AG09319 (cell line): ENCODE results near the gene RNF213.

ENCODE experiments used
- DNase-seq: peaks from one replicate; pipeline ENCODE4 v3.0.0-alpha.2; 2010; ENCODE audit warnings: low read depth; ENCODE audit errors: extremely low read depth
- TF ChIP-seq, protein P1 (sequence below): IDR thresholded peaks from 2 replicates; pipeline ENCODE4 v1.5.1; 2011; ENCODE audit warnings: low read depth, mild to moderate bottlenecking, inconsistent platforms, low read length, moderate library complexity

Gene RNF213

DNA sequence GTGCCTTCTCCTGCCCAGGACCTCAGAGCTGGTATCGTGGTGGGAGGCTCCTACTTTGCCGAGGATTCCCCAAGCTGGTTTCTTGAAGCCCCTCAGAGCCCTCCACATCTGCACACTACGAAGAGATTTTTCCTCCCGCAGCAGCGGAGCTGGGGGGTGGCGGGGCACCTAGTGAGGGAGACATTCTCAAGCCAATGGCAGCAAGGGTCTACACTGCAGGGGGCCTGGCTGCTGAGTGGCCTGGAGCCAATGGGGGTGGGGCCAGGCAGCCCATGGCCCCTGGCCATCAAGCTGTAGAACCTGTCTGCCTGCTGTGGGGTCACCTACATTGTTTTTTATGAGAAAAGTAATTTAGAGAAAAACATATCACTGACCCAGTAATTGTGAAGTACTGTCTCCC lies 35.4 kb upstream of the RNF213 start:
- DNase-seq = no peak
- TF ChIP-seq, protein P1, sequence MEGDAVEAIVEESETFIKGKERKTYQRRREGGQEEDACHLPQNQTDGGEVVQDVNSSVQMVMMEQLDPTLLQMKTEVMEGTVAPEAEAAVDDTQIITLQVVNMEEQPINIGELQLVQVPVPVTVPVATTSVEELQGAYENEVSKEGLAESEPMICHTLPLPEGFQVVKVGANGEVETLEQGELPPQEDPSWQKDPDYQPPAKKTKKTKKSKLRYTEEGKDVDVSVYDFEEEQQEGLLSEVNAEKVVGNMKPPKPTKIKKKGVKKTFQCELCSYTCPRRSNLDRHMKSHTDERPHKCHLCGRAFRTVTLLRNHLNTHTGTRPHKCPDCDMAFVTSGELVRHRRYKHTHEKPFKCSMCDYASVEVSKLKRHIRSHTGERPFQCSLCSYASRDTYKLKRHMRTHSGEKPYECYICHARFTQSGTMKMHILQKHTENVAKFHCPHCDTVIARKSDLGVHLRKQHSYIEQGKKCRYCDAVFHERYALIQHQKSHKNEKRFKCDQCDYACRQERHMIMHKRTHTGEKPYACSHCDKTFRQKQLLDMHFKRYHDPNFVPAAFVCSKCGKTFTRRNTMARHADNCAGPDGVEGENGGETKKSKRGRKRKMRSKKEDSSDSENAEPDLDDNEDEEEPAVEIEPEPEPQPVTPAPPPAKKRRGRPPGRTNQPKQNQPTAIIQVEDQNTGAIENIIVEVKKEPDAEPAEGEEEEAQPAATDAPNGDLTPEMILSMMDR = no peak

DNA sequence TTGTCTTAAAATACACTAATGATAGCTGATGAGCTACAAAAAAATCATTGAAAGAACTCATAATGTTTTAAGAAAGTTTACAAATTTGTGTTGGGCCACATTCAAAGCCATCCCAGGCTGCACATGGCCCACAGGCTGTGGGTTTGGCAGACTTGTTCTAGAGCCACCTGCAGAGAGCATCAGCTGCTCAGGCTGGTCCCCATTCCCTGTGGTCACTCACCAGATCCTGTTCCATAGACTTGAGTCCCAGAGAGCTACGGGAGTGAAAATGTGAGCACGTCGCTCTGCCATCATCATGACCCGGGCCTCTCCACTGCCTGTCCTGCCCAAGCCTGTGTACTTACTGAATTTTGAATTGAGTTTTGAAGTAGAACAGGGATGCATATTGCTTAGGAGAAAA lies 33.5 kb upstream of the RNF213 start:
- TF ChIP-seq, protein P1 = no peak
- DNase-seq = no peak

DNA sequence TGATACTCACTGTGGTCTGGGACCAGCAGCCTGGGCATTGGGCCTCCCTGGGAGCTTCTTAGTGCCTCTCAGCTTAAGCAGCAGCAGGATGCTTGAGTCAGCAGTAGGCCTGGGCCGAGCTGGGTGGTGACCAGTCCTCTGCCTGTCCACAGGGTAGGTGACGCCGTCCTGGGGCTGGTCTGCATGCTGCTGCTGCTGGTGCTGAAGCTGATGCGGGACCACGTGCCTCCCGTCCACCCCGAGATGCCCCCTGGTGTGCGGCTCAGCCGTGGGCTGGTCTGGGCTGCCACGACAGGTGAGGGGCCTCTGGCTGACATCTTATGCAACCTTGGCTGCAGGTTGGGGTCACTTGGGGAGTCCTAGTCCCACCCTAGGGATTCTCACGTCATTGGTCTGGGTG lies 33.0 kb upstream of the RNF213 start:
- DNase-seq = no peak
- TF ChIP-seq, protein P1 = no peak

DNA sequence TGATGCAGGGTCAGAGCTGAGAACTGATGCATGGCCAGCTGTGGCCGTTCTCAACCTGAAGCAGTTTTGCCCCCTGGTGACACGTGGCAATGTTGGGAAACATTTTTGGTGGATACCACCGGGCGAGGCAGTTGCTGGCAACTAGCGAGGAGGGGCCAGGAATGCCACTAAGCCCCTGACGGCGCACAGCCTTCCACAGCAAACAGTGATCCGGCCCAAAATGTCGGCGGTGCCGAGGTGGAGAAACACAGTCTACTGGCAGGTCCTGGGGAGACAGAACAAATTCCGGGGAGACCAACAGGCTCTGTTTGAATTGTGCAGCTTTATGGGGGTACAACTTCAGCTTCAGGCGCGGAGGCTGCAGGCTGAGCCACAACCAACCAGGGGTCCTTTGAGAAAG lies 32.2 kb upstream of the RNF213 start:
- DNase-seq = no peak
- TF ChIP-seq, protein P1 = no peak

DNA sequence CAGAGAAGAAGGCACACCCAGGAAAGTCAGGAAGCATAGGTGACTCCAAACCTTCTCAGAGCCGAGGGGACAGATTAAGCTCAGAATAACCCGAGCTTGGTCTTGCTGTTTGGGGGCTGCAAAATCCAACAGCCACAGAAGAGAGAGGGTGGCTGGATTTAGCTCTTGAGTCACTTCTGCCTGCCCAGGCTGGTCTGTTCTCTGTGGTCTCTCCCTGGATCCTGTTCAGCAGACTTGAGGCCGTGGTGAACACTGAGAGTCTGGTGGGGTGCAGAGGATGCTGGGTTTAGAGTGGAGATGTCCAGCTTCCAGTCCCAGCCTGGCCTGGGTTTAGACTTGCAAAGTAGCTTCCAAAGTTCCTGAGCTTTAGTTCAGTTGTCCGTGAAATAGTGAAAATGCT lies 31.6 kb upstream of the RNF213 start:
- no peak for DNase-seq
- TF ChIP-seq, protein P1 = no peak

DNA sequence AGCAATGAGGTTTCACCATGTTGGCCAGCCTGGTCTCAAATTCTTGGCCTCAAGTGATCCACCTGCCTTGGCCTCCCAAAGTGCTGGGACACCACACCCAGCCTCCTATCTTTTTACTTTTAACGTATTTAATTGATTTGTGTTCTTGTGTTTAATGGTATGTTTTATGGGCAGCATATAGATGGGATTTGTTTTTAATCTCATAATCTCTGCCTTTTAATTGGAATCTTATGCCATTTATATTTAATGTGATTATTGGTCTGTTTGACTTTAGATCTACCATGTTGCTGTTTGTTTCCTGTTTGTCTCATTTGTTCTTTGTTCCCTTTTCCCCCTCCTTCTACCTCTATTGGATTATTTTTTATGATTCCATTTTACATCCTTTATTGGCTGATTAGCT lies 28.2 kb upstream of the RNF213 start:
- DNase-seq = no peak
- TF ChIP-seq, protein P1 = no peak

DNA sequence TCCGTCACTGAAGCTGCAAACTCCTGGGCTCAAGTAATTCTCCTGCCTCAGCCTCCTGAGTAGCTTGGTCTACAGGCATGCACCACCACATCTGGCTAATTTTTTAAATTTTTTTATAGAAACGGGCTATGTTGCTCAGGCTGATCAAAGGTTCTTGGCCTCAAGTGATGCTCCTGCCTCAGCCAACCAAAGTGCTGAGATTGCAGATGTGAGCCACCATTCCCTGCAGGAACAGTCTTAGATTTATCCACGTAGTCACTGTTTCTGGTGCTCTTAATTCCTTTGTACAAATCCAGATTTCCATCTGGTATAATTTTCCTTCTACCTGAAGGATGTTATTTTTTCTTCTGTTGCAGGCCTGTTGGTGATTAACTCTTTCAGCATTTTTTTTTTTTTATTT lies 27.4 kb upstream of the RNF213 start:
- TF ChIP-seq, protein P1 = no peak
- DNase-seq = no peak
